AG10803 (cell line): ENCODE results near the gene OVCA2.

Source experiments
- DNase-seq: peaks from one replicate; pipeline ENCODE4 v3.0.0; 2010; ENCODE audit warnings: low read depth
- H3K4me3 ChIP-seq: 2 replicates; pipeline ENCODE4 v1.5.1; 2011; ENCODE audit warnings: mild to moderate bottlenecking, low read length, control low read depth
- TF ChIP-seq, protein P1 (sequence below): conservative IDR thresholded peaks from 2 replicates; pipeline ENCODE4 v1.5.1; 2011; ENCODE audit warnings: mild to moderate bottlenecking, low read length, control low read depth, inconsistent platforms

OVCA2 gene

GRCh38 chr17:1997289-1997926 is 44.4 kb upstream of the OVCA2 start:
- no peak for DNase-seq
- no peak overlapping the region for H3K4me3 ChIP-seq
- TF ChIP-seq, protein P1, sequence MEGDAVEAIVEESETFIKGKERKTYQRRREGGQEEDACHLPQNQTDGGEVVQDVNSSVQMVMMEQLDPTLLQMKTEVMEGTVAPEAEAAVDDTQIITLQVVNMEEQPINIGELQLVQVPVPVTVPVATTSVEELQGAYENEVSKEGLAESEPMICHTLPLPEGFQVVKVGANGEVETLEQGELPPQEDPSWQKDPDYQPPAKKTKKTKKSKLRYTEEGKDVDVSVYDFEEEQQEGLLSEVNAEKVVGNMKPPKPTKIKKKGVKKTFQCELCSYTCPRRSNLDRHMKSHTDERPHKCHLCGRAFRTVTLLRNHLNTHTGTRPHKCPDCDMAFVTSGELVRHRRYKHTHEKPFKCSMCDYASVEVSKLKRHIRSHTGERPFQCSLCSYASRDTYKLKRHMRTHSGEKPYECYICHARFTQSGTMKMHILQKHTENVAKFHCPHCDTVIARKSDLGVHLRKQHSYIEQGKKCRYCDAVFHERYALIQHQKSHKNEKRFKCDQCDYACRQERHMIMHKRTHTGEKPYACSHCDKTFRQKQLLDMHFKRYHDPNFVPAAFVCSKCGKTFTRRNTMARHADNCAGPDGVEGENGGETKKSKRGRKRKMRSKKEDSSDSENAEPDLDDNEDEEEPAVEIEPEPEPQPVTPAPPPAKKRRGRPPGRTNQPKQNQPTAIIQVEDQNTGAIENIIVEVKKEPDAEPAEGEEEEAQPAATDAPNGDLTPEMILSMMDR, result no peak

- peak; percentile 12 for DNase-seq
- TF ChIP-seq, protein P1, result no peak
- no peak overlapping the region; the same call in 1 of the 2 replicates for H3K4me3 ChIP-seq
Observed at GRCh38 chr17:1997927-1998742, 43.7 kb upstream of the OVCA2 start.

- DNase-seq, result peak; percentile 39
Observed at GRCh38 chr17:1999557-2000251, 42.1 kb upstream of the OVCA2 start.

GRCh38 chr17:2002767-2003329 is 39.0 kb upstream of the OVCA2 start:
- TF ChIP-seq, protein P1, result no peak
- no peak for DNase-seq
- no peak overlapping the region for H3K4me3 ChIP-seq

More at GRCh38 chr17:1999557-2000251, 42.1 kb upstream of the OVCA2 start:
- no peak overlapping the region for H3K4me3 ChIP-seq
- TF ChIP-seq, protein P1, result no peak

DNA sequence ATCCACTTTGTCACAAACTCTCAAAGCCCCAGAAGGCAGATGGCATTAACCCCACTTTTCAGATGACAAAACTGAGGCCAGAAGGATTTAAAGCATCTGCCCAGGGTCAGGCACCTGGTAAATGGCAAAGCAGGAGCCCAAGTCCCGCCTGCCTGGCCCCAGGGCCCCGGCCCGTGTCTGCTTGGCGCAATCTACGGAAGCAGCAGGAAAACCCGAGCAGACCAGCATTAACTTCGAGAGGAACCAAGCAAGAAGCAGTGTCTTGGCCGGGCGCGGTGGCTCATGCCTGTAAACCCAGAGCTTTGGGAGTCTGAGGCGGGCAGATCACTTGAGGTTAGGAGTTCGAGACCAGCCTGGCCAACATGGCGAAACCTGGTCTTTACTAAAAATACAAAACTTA is 38.3 kb upstream of the OVCA2 start:
- no peak overlapping the region for H3K4me3 ChIP-seq
- no peak for DNase-seq
- TF ChIP-seq, protein P1, result no peak

- H3K4me3 ChIP-seq, result no peak overlapping the region
- TF ChIP-seq, protein P1, result no peak
- DNase-seq, result no peak
Observed at GRCh38 chr17:2004435-2004952, 37.3 kb upstream of the OVCA2 start.
